Measurements from ENCODE around the gene BSDC1.
A peak's percentile ranks its signal among the peaks of the same experiment; 100 is the strongest.
"Not testable (repeated sequence)": the region's sequence is repeated elsewhere in the genome, so short reads cannot be mapped to it uniquely, and the experiment has no call there.

BSDC1 gene

GRCh38 chr1:32394141-32394889 lies at the start of gene BSDC1:
Gene BSDC1, minus strand, starts transcription at chr1:32394441. Its CDS starts 27 bp downstream, at chr1:32394414.
- DNase-seq (ENCODE audit: insufficient read length, low spot score), result peak; percentile 80
- TF ChIP-seq CTCF (IDR thresholded peaks at IDR 0.05; ENCODE audit: insufficient read depth, missing control alignments), result no peak
- FAIRE-seq, result peak; percentile 29

GRCh38 chr1:32441467-32441866 lies 47.2 kb upstream of the BSDC1 start:
- not testable (repeated sequence) for FAIRE-seq; DNase-seq (ENCODE audit: insufficient read length, low spot score)

- not testable (repeated sequence) for DNase-seq (ENCODE audit: insufficient read length, low spot score); FAIRE-seq
Observed at GRCh38 chr1:32438777-32439176, 44.5 kb upstream of the BSDC1 start.

- no peak for DNase-seq (ENCODE audit: insufficient read length, low spot score)
- no peak for TF ChIP-seq CTCF (IDR thresholded peaks at IDR 0.05; ENCODE audit: insufficient read depth, missing control alignments)
- FAIRE-seq, result no peak
Observed at GRCh38 chr1:32438136-32438535, 43.9 kb upstream of the BSDC1 start.

GRCh38 chr1:32431736-32432400 lies 37.6 kb upstream of the BSDC1 start:
- no peak for FAIRE-seq
- no peak for TF ChIP-seq CTCF (IDR thresholded peaks at IDR 0.05; ENCODE audit: insufficient read depth, missing control alignments)

GRCh38 chr1:32427264-32427963 lies 33.2 kb upstream of the BSDC1 start:
- no peak for DNase-seq (ENCODE audit: insufficient read length, low spot score)
- no peak for TF ChIP-seq CTCF (IDR thresholded peaks at IDR 0.05; ENCODE audit: insufficient read depth, missing control alignments)
- no peak for FAIRE-seq

More at GRCh38 chr1:32431736-32432400, 37.6 kb upstream of the BSDC1 start:
- DNase-seq (ENCODE audit: insufficient read length, low spot score), result no peak

GRCh38 chr1:32426489-32427255 lies 32.4 kb upstream of the BSDC1 start:
- TF ChIP-seq CTCF (IDR thresholded peaks at IDR 0.05; ENCODE audit: insufficient read depth, missing control alignments), result no peak
- no peak for FAIRE-seq
- DNase-seq (ENCODE audit: insufficient read length, low spot score), result no peak
